ENCODE measurements around the gene PTPRN2. TPM values are rescaled to one million over a fixed set of nuclear protein-coding genes. Genes with fewer than 3 reads are reported as not detected.

PTPRN2 gene
- total RNA-seq, 1 experiment from 2014 or later: not detected

DNA sequence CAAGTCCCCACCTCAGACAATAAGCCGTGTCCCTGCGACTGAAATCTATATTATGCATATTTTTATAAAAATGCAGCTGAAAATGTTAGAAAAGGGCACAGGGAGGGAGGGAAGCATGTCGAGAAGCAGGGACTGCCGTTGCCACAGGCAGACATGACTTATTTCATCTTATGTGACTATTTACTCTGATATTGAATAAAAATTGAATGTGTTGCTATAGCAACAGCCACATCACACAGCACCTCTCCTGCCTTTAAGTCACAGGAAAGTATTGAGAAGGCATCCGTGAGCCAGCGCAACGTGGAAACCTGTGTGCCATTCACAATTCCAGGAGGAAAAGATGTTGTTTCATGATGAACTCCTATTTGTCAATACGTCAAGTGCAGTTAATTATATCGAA is 701.4 kb downstream of the PTPRN2 start:
- Histone ChIP-seq H3K27me3 (ENCODE audit: insufficient read depth, low read depth) (peaks cover 70% of the 10 kb centered on the region), H3K36me3 (ENCODE audit: low read depth) (no peaks in the 10 kb centered on the region), H3K4me2 (no peak overlapping the region), H4K20me1 (ENCODE audit: insufficient read depth) (no peaks in the 10 kb centered on the region), H3K27ac (no peak overlapping the region), H2AFZ (no peak overlapping the region), H3K9me3 (ENCODE audit: insufficient read depth, low read depth) (no peaks in the 10 kb centered on the region; the same call in 1 of the 2 replicates), H3F3A (ENCODE audit: insufficient read depth, low read depth) (no peaks in the 10 kb centered on the region), H3K4me3 (no peak overlapping the region), H3K9me2 (ENCODE audit: insufficient read depth) (no peaks in the 10 kb centered on the region), H3K4me1 (replicated peaks; ENCODE audit: insufficient read depth) (no peaks in the 10 kb centered on the region), H3K79me2 (ENCODE audit: low read depth) (no peaks in the 10 kb centered on the region)
- intact Hi-C loops (cut with micrococcal nuclease; ENCODE audit: unreplicated experiment): no loop called here
- ChIA-PET CTCF (no interaction called here), POLR2A (ENCODE audit: unreplicated experiment) (no interaction called here)
- no TSS peak for BruUV-seq (replicated peaks)
- DNase-seq: no peak
- no peak for TF ChIP-seq EZH2 (IDR thresholded peaks at IDR 0.05; ENCODE audit: low read depth)
- TF ChIP-seq, protein P1, sequence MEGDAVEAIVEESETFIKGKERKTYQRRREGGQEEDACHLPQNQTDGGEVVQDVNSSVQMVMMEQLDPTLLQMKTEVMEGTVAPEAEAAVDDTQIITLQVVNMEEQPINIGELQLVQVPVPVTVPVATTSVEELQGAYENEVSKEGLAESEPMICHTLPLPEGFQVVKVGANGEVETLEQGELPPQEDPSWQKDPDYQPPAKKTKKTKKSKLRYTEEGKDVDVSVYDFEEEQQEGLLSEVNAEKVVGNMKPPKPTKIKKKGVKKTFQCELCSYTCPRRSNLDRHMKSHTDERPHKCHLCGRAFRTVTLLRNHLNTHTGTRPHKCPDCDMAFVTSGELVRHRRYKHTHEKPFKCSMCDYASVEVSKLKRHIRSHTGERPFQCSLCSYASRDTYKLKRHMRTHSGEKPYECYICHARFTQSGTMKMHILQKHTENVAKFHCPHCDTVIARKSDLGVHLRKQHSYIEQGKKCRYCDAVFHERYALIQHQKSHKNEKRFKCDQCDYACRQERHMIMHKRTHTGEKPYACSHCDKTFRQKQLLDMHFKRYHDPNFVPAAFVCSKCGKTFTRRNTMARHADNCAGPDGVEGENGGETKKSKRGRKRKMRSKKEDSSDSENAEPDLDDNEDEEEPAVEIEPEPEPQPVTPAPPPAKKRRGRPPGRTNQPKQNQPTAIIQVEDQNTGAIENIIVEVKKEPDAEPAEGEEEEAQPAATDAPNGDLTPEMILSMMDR (conservative IDR thresholded peaks at IDR 0.05): no peak

GRCh38 chr7:157885140-157885539 is 702.5 kb downstream of the PTPRN2 start:
- POLR2A ChIA-PET (ENCODE audit: unreplicated experiment): no interaction called here
- DNase-seq: no peak
- no peak for TF ChIP-seq EZH2 (IDR thresholded peaks at IDR 0.05; ENCODE audit: low read depth)
- TF ChIP-seq, protein P1 (conservative IDR thresholded peaks at IDR 0.05): no peak
- H3K27ac ChIP-seq: no peak overlapping the region
- no peak overlapping the region for H2AFZ ChIP-seq
- H3K36me3 ChIP-seq (ENCODE audit: low read depth): no peaks in the 10 kb centered on the region
- no peaks in the 10 kb centered on the region for H3K9me2 ChIP-seq (ENCODE audit: insufficient read depth)
- no peaks in the 10 kb centered on the region for H3K79me2 ChIP-seq (ENCODE audit: low read depth)
- intact Hi-C loops (cut with micrococcal nuclease; ENCODE audit: unreplicated experiment): no loop called here
- no peaks in the 10 kb centered on the region for H3F3A ChIP-seq (ENCODE audit: insufficient read depth, low read depth)
- H4K20me1 ChIP-seq (ENCODE audit: insufficient read depth): no peaks in the 10 kb centered on the region
- H3K9me3 ChIP-seq (ENCODE audit: insufficient read depth, low read depth): no peaks in the 10 kb centered on the region; the same call in 1 of the 2 replicates
- H3K4me1 ChIP-seq (replicated peaks; ENCODE audit: insufficient read depth): no peaks in the 10 kb centered on the region
- H3K4me2 ChIP-seq: no peak overlapping the region
- CTCF ChIA-PET: no interaction called here
- no peak overlapping the region for H3K4me3 ChIP-seq
- peaks cover 70% of the 10 kb centered on the region for H3K27me3 ChIP-seq (ENCODE audit: insufficient read depth, low read depth)
- BruUV-seq (replicated peaks): no TSS peak

GRCh38 chr7:157884461-157885062 is 703.1 kb downstream of the PTPRN2 start:
- Histone ChIP-seq H3K9me3 (ENCODE audit: insufficient read depth, low read depth) (no peaks in the 10 kb centered on the region; the same call in 1 of the 2 replicates), H3K9me2 (ENCODE audit: insufficient read depth) (no peaks in the 10 kb centered on the region), H4K20me1 (ENCODE audit: insufficient read depth) (no peaks in the 10 kb centered on the region), H3K36me3 (ENCODE audit: low read depth) (no peaks in the 10 kb centered on the region), H2AFZ (no peak overlapping the region), H3K27ac (no peak overlapping the region), H3K4me2 (no peak overlapping the region), H3K27me3 (ENCODE audit: insufficient read depth, low read depth) (peaks cover 70% of the 10 kb centered on the region), H3K79me2 (ENCODE audit: low read depth) (no peaks in the 10 kb centered on the region), H3K4me3 (no peak overlapping the region), H3K4me1 (replicated peaks; ENCODE audit: insufficient read depth) (no peaks in the 10 kb centered on the region), H3F3A (ENCODE audit: insufficient read depth, low read depth) (no peaks in the 10 kb centered on the region)
- intact Hi-C loops (cut with micrococcal nuclease; ENCODE audit: unreplicated experiment): no loop called here
- POLR2A ChIA-PET (ENCODE audit: unreplicated experiment): no interaction called here
- no TSS peak for BruUV-seq (replicated peaks)
- TF ChIP-seq EZH2 (IDR thresholded peaks at IDR 0.05; ENCODE audit: low read depth): no peak
- TF ChIP-seq, protein P1 (conservative IDR thresholded peaks at IDR 0.05): no peak
- DNase-seq: no peak
- CTCF ChIA-PET: no interaction called here

All from PC-9 (cell line).